ENCODE data around the gene ABR.

GRCh38 chr17:1004769-1005295 is 174.9 kb downstream of the ABR start:
- TF ChIP-seq TAF1 (IDR thresholded peaks at IDR 0.05; ENCODE audit: low read depth, low read length) (no peak), POLR2A (IDR thresholded peaks at IDR 0.05; ENCODE audit: low read depth, low read length) (no peak), POLR2AphosphoS5 (IDR thresholded peaks at IDR 0.05; ENCODE audit: low read depth, low read length) (no peak), POU2F2 (IDR thresholded peaks at IDR 0.05; ENCODE audit: low read depth, low read length) (no peak)

All from GM12891 (cell line).